A549 treated with Hydrocortisone at 1 μM for 4 hours (cell line): ENCODE measurements around the gene PLCB1. TPM values are rescaled to one million over a fixed set of nuclear protein-coding genes. Genes with fewer than 3 reads are reported as not detected.

Experiments used
- total RNA-seq: library from RNA; stranded (reverse); fragments of 200-300 nt; extraction: Qiagen RNA extraction; gene quantifications from 5 replicates; pipeline ENCODE4 v1.2.3, GENCODE V29; 2022

PLCB1 gene
- total RNA-seq: 0.41 to 1.2 TPM (median 0.99 TPM) in 5 replicates

DNA sequence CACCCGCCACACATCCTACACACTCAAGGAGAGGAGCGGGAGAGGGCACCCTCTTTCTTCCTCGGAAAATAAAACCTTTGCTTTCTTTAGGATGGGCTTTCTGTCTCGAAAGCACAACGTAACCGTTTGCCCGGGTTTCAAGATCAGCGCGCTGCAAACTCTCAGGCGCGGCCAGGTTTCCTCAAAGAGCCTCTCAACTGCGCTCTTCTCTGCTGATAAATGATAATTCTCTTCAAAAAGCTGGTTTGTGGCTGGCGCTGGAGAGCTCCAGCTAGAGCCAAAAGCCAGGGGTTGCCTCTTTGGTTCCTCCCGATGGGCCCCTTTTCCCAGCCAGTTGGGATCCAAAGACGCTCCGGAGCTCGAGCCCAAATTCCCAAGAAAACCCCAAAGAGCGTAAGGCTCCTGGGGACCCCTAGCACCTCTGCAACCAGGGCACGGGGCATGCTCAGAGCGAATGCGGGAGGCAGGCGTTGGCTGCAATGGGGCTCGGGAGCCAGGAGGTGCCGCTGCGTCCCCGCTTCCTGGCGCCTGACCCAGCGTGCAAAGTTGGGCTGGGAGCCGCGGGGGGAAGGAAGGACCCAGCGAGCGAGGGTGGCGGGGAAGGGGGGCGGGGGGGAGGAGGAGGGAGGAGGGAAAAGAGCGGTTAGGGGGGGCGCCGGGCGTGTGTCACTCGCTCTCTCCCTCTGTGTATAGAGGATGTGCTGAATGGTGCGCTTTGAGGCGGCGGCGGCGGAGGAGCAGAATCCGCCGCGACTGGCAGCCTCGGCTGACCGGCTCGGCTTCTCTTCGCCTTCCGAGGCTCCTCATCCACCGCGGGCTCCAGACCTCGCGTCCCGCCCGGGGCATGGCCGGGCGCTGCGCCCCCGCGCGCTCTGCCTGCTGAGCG lies at the start of gene PLCB1:
Gene PLCB1, plus strand, starts transcription at position 669 of the 886 bp plus-strand sequence. CDS start 386 bp downstream, outside the sequence.

Other genes starting within 250 kb of the PLCB1 start
- not detected in 5 replicates for gene HAO1, start 191.8 kb upstream of the PLCB1 start, total RNA-seq
- 16.5 to 20.3 TPM (median 17.2 TPM) in 5 replicates for gene TMX4, start 112.5 kb upstream of the PLCB1 start, total RNA-seq